RWPE1 (cell line): ENCODE results near the gene TMEM240.
A peak's percentile ranks its signal among the peaks of the same experiment; 100 is the strongest.

Experiments
- CTCF ChIA-PET: fragments of 350-600 bp; sonication (Branson Sonifier 250); formaldehyde crosslinking; extraction: SDS; loops from one replicate; lab custom pipeline; 2021; lab: Yijun Ruan, JAX
- POLR2A ChIA-PET: fragments of 400-600 bp; formaldehyde crosslinking; extraction: SDS; loops from one replicate; lab custom pipeline; 2020; ENCODE audit warnings: antibody characterized with exemption; ENCODE audit not compliant: low non-redundant PET; lab: Yijun Ruan, JAX
- DNase-seq: peaks from one replicate; pipeline ENCODE4 v3.0.0; 2012; ENCODE audit warnings: low spot score
- H3K27ac ChIP-seq: fragments of 450-650 bp; 2 replicates; pipeline ENCODE4 v1.5.1; 2017
- CTCF ChIP-seq: fragments of 450-650 bp; conservative IDR thresholded peaks from 2 replicates; pipeline ENCODE4 v1.5.1; 2017; ENCODE audit warnings: low read depth, mild to moderate bottlenecking

Gene TMEM240

GRCh38 chr1:1541956-1542765, 1.7 kb upstream of the TMEM240 start:
- CTCF ChIA-PET, result interaction anchor here (0.7 to 1.7 kb wide), 2 partner anchors 37 to 171 kb away, joined by 3 to 6 read pairs; no protein-coding TSS in a partner anchor
- no peak for TF ChIP-seq CTCF
- POLR2A ChIA-PET, result no interaction called here

GRCh38 chr1:1540818-1541628, 599 bp upstream of the TMEM240 start:
- CTCF ChIA-PET, result interaction anchor here (1.7 kb wide), 1 partner anchor 36 kb away, joined by 6 read pairs; no protein-coding TSS in a partner anchor

More at GRCh38 chr1:1541956-1542765, 1.7 kb upstream of the TMEM240 start:
- no peak for DNase-seq
- H3K27ac ChIP-seq, result peak overlapping the region; percentile 38

GRCh38 chr1:1539310-1540089, 924 bp downstream of the TMEM240 start:
- no peak overlapping the region; the same call in 1 of the 2 replicates for H3K27ac ChIP-seq
- TF ChIP-seq CTCF, result no peak
- ChIA-PET CTCF (no interaction called here), POLR2A (no interaction called here)
- DNase-seq, result no peak

More at GRCh38 chr1:1540818-1541628, 599 bp upstream of the TMEM240 start:
- DNase-seq, result no peak
- no peak for TF ChIP-seq CTCF
- POLR2A ChIA-PET, result no interaction called here
- peak overlapping the region; percentile 38 for H3K27ac ChIP-seq

- no peak for TF ChIP-seq CTCF
- CTCF ChIA-PET, result no interaction called here
- DNase-seq, result no peak
- POLR2A ChIA-PET, result no interaction called here
- H3K27ac ChIP-seq, result no peak overlapping the region; the same call in 1 of the 2 replicates
Observed at GRCh38 chr1:1538989-1539309, 1.5 kb downstream of the TMEM240 start.

DNA sequence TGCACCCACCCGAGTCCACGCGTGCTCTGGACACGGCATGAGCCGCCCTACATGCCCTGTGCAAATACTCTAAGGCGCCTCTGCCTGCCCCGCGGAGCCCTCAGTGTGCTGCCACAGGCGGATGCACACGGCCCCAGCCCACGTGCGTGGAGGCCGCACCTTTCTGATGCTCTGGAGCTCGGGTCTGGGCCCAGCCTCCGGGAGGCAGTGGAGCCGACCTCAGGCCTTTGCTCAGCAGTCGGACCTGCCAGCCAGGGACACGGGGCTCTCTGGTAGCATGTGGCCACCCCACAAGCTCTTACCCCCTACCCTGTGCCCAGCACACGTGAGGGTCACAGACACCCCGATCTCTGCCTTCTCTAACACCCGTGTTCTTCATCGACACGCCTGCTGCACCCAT, 2.1 kb downstream of the TMEM240 start:
- CTCF ChIA-PET, result no interaction called here

More for the DNA sequence above, 2.1 kb downstream of the TMEM240 start:
- TF ChIP-seq CTCF, result no peak
- POLR2A ChIA-PET, result no interaction called here
- H3K27ac ChIP-seq, result no peak overlapping the region; the same call in 1 of the 2 replicates
- DNase-seq, result no peak
